RWPE2 (cell line): Measurements from ENCODE around the gene FRMD6.

Source experiments
- ATAC-seq: fragments of 200-7000 bp; cut with Tn5 transposase; 3 replicates; pipeline ENCODE4 v1.9.1; 2021; ENCODE audit warnings: low read depth
- DNase-seq: peaks from one replicate; pipeline ENCODE4 v3.0.0-alpha.2; 2020; ENCODE audit warnings: low spot score
- H3K27ac ChIP-seq: fragments of 450-650 bp; 2 replicates; pipeline ENCODE4 v1.5.1; 2017; ENCODE audit warnings: mild to moderate bottlenecking; ENCODE audit not compliant: poor library complexity, severe bottlenecking
- H3K27me3 ChIP-seq: fragments of 250-450 bp; sonication (Bioruptor Pico); 2 replicates; pipeline ENCODE4 v1.5.1; 2021; ENCODE audit warnings: mild to moderate bottlenecking, moderate library complexity; ENCODE audit not compliant: insufficient read depth, poor library complexity, severe bottlenecking
- H3K36me3 ChIP-seq: fragments of 250-450 bp; sonication (Bioruptor Pico); 2 replicates; pipeline ENCODE4 v1.5.1; 2020; ENCODE audit warnings: low read depth, mild to moderate bottlenecking, moderate library complexity
- H3K4me1 ChIP-seq: fragments of 250-450 bp; sonication (Bioruptor Pico); 2 replicates; pipeline ENCODE4 v1.5.1; 2021; ENCODE audit warnings: mild to moderate bottlenecking, moderate library complexity; ENCODE audit not compliant: insufficient read depth, poor library complexity, severe bottlenecking
- H3K4me3 ChIP-seq: fragments of 250-450 bp; sonication (Bioruptor Pico); 2 replicates; pipeline ENCODE4 v1.5.1; 2021; ENCODE audit warnings: mild to moderate bottlenecking, moderate library complexity; ENCODE audit not compliant: severe bottlenecking
- H3K9me3 ChIP-seq: fragments of 250-450 bp; sonication (Bioruptor Pico); 2 replicates; pipeline ENCODE4 v1.5.1; 2021; ENCODE audit warnings: mild to moderate bottlenecking, moderate library complexity; ENCODE audit not compliant: severe bottlenecking
- TF ChIP-seq, protein P1 (sequence below): fragments of 450-650 bp; IDR thresholded peaks from one replicate; pipeline ENCODE4 v1.5.1; 2017; ENCODE audit warnings: mild to moderate bottlenecking, moderate library complexity; ENCODE audit not compliant: poor library complexity, severe bottlenecking

Gene FRMD6

GRCh38 chr14:51644217-51644933, 7.3 kb upstream of the FRMD6 start:
- Histone ChIP-seq H3K27ac (peak overlapping the region; percentile 5), H3K4me1 (peaks cover 25% of the 10 kb centered on the region), H3K36me3 (peaks cover 57% of the 10 kb centered on the region), H3K4me3 (no peak overlapping the region), H3K27me3 (no peaks in the 10 kb centered on the region), H3K9me3 (no peaks in the 10 kb centered on the region)
- TF ChIP-seq, protein P1, sequence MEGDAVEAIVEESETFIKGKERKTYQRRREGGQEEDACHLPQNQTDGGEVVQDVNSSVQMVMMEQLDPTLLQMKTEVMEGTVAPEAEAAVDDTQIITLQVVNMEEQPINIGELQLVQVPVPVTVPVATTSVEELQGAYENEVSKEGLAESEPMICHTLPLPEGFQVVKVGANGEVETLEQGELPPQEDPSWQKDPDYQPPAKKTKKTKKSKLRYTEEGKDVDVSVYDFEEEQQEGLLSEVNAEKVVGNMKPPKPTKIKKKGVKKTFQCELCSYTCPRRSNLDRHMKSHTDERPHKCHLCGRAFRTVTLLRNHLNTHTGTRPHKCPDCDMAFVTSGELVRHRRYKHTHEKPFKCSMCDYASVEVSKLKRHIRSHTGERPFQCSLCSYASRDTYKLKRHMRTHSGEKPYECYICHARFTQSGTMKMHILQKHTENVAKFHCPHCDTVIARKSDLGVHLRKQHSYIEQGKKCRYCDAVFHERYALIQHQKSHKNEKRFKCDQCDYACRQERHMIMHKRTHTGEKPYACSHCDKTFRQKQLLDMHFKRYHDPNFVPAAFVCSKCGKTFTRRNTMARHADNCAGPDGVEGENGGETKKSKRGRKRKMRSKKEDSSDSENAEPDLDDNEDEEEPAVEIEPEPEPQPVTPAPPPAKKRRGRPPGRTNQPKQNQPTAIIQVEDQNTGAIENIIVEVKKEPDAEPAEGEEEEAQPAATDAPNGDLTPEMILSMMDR: no peak
- ATAC-seq (peak; percentile 44; the same call in 2 of the 3 replicates), DNase-seq (no peak)

GRCh38 chr14:51648296-51648695, 3.4 kb upstream of the FRMD6 start:
- Histone ChIP-seq H3K27me3 (no peaks in the 10 kb centered on the region), H3K4me1 (peaks cover 32% of the 10 kb centered on the region), H3K4me3 (no peak overlapping the region), H3K9me3 (no peaks in the 10 kb centered on the region), H3K36me3 (peaks cover 34% of the 10 kb centered on the region), H3K27ac (peak overlapping the region; percentile 90)
- DNase-seq: no peak
- ATAC-seq: no peak
- TF ChIP-seq, protein P1: no peak

- Histone ChIP-seq H3K9me3 (no peaks in the 10 kb centered on the region), H3K4me3 (peak overlapping the region; percentile 90), H3K4me1 (peaks cover 42% of the 10 kb centered on the region), H3K27ac (peak overlapping the region; percentile 90), H3K36me3 (peaks cover 31% of the 10 kb centered on the region), H3K27me3 (no peaks in the 10 kb centered on the region)
- TF ChIP-seq, protein P1: no peak
- ATAC-seq (no peak), DNase-seq (peak; percentile 56)
Measured at GRCh38 chr14:51650716-51651387, 858 bp upstream of the FRMD6 start.

- DNase-seq: peak; percentile 76
- H3K27me3 ChIP-seq: no peaks in the 10 kb centered on the region
- ATAC-seq: peak; percentile 26
- no peaks in the 10 kb centered on the region for H3K9me3 ChIP-seq
- H3K36me3 ChIP-seq: peaks cover 34% of the 10 kb centered on the region
- TF ChIP-seq, protein P1: peak; percentile 43
- H3K4me1 ChIP-seq: peaks cover 55% of the 10 kb centered on the region
- peak overlapping the region; percentile 90 for H3K4me3 ChIP-seq
- H3K27ac ChIP-seq: peak overlapping the region; percentile 90
Measured at GRCh38 chr14:51652168-51653078, 713 bp downstream of the FRMD6 start.
